WTC11 (cell line): Measurements from ENCODE around the gene KRTAP22-2. TPM values are rescaled to one million over a fixed set of nuclear protein-coding genes. Genes with fewer than 3 reads are reported as not detected.

ENCODE experiments used
- ATAC-seq: fragments of 200-7000 bp; cut with Tn5 transposase; 2 replicates; pipeline ENCODE4 v1.10.0; 2021; ENCODE audit warnings: mild to moderate bottlenecking, moderate library complexity
- CTCF ChIA-PET: fragments of 300-600 bp; sonication (Branson Sonifier 250); formaldehyde crosslinking; loops from one replicate; lab custom pipeline; 2021; ENCODE audit warnings: antibody characterized with exemption; lab: Charles Lee
- POLR2A ChIA-PET: fragments of 350-600 bp; sonication (Branson Sonifier 250); formaldehyde crosslinking; loops from one replicate; lab custom pipeline; 2021; ENCODE audit warnings: antibody characterized with exemption; lab: Charles Lee
- DNase-seq: peaks from one replicate; pipeline ENCODE4 v3.0.0; 2021; ENCODE audit warnings: low spot score
- H3K27ac Mint-ChIP-seq: 2 replicates; pipeline ENCODE4 v1.8.0; 2021; ENCODE audit warnings: mixed read lengths
- H3K27me3 Mint-ChIP-seq: 2 replicates; pipeline ENCODE4 v1.8.0; 2021; ENCODE audit warnings: low read depth, mild to moderate bottlenecking, moderate library complexity, mixed read lengths
- H3K36me3 Mint-ChIP-seq: 2 replicates; pipeline ENCODE4 v1.8.0; 2021; ENCODE audit warnings: mixed read lengths
- H3K4me1 Mint-ChIP-seq: 2 replicates; pipeline ENCODE4 v1.8.0; 2022; ENCODE audit warnings: mixed read lengths
- H3K4me3 Mint-ChIP-seq: 2 replicates; pipeline ENCODE4 v1.8.0; 2021; ENCODE audit warnings: mild to moderate bottlenecking, moderate library complexity, mixed read lengths
- H3K9me3 Mint-ChIP-seq: 2 replicates; pipeline ENCODE4 v1.8.0; 2021; ENCODE audit warnings: mixed read lengths
- AR ChIP-seq: fragments of 250-450 bp; sonication (Bioruptor Pico); IDR thresholded peaks from 2 replicates; pipeline ENCODE4 v1.9.0; 2021; ENCODE audit warnings: mild to moderate bottlenecking
- ARID4B ChIP-seq: sonication (generic); formaldehyde crosslinking; IDR thresholded peaks from 2 replicates; pipeline ENCODE4 v1.8.0; 2023; ENCODE audit warnings: missing genetic modification reagents, mild to moderate bottlenecking, borderline replicate concordance
- ESRRA ChIP-seq: sonication (generic); formaldehyde crosslinking; IDR thresholded peaks from 2 replicates; pipeline ENCODE4 v1.8.1; 2022; ENCODE audit warnings: mild to moderate bottlenecking, missing genetic modification reagents, borderline replicate concordance
- FOXK1 ChIP-seq: sonication (generic); formaldehyde crosslinking; IDR thresholded peaks from 2 replicates; pipeline ENCODE4 v1.8.0; 2022; ENCODE audit warnings: mild to moderate bottlenecking, moderate library complexity, missing genetic modification reagents
- GABPB1 ChIP-seq: sonication (generic); formaldehyde crosslinking; IDR thresholded peaks from 2 replicates; pipeline ENCODE4 v1.8.1; 2023; ENCODE audit warnings: mild to moderate bottlenecking, missing genetic modification reagents
- MLX ChIP-seq: sonication (generic); formaldehyde crosslinking; IDR thresholded peaks from 2 replicates; pipeline ENCODE4 v1.8.1; 2023; ENCODE audit warnings: mild to moderate bottlenecking, missing genetic modification reagents, moderate library complexity
- MXD4 ChIP-seq: fragments of 250-450 bp; sonication (Bioruptor Pico); IDR thresholded peaks from 2 replicates; pipeline ENCODE4 v1.8.0; 2021; ENCODE audit warnings: mild to moderate bottlenecking, moderate library complexity, borderline replicate concordance
- MYBL2 ChIP-seq: sonication (generic); formaldehyde crosslinking; IDR thresholded peaks from 2 replicates; pipeline ENCODE4 v1.8.1; 2023; ENCODE audit warnings: mild to moderate bottlenecking, moderate library complexity, missing genetic modification reagents
- NR2C2 ChIP-seq: sonication (generic); formaldehyde crosslinking; IDR thresholded peaks from 2 replicates; pipeline ENCODE4 v1.8.0; 2022; ENCODE audit warnings: mild to moderate bottlenecking, missing genetic modification reagents
- NR3C1 ChIP-seq: sonication (generic); formaldehyde crosslinking; conservative IDR thresholded peaks from 2 replicates; pipeline ENCODE4 v1.8.1; 2023; ENCODE audit warnings: low read depth, mild to moderate bottlenecking, missing genetic modification reagents
- SOX15 ChIP-seq: fragments of 250-450 bp; sonication (Bioruptor Pico); IDR thresholded peaks from 2 replicates; pipeline ENCODE4 v1.9.0; 2021; ENCODE audit warnings: mild to moderate bottlenecking
- TP53 ChIP-seq: sonication (generic); formaldehyde crosslinking; IDR thresholded peaks from 2 replicates; pipeline ENCODE4 v1.8.1; 2023; ENCODE audit warnings: mild to moderate bottlenecking, missing genetic modification reagents
- ZNF121 ChIP-seq: sonication (generic); formaldehyde crosslinking; IDR thresholded peaks from 2 replicates; pipeline ENCODE4 v1.8.0; 2023; ENCODE audit warnings: missing genetic modification reagents
- ZNF219 ChIP-seq: sonication (generic); formaldehyde crosslinking; IDR thresholded peaks from 2 replicates; pipeline ENCODE4 v1.8.0; 2023; ENCODE audit warnings: missing genetic modification reagents, mild to moderate bottlenecking, borderline replicate concordance
- ZNF317 ChIP-seq: sonication (generic); formaldehyde crosslinking; IDR thresholded peaks from 2 replicates; pipeline ENCODE4 v1.8.1; 2023; ENCODE audit warnings: low read depth, mild to moderate bottlenecking, moderate library complexity, missing genetic modification reagents, borderline replicate concordance
- ZNF423 ChIP-seq: fragments of 250-450 bp; sonication (Bioruptor Pico); IDR thresholded peaks from 2 replicates; pipeline ENCODE4 v2.1.2; 2022; ENCODE audit warnings: mild to moderate bottlenecking, moderate library complexity
- total RNA-seq: library from RNA; stranded (reverse); gene quantifications from 3 replicates; pipeline ENCODE4 v1.2.3, GENCODE V29; 2021
- TF ChIP-seq, protein P1 (sequence below): sonication (generic); formaldehyde crosslinking; IDR thresholded peaks from 2 replicates; pipeline ENCODE4 v1.8.0; 2022; ENCODE audit warnings: mild to moderate bottlenecking, missing genetic modification reagents
- TF ChIP-seq, protein P2 (sequence below): fragments of 250-450 bp; sonication (Bioruptor Pico); conservative IDR thresholded peaks from 2 replicates; pipeline ENCODE4 v1.9.0; 2021; ENCODE audit warnings: mild to moderate bottlenecking
- TF ChIP-seq, protein P3 (sequence below): fragments of 200-600 bp; IDR thresholded peaks from 2 replicates; pipeline ENCODE4 v1.8.0; 2022; ENCODE audit warnings: antibody characterized with exemption

Gene KRTAP22-2
- total RNA-seq, 1 experiment from 2014 or later, result not detected

DNA sequence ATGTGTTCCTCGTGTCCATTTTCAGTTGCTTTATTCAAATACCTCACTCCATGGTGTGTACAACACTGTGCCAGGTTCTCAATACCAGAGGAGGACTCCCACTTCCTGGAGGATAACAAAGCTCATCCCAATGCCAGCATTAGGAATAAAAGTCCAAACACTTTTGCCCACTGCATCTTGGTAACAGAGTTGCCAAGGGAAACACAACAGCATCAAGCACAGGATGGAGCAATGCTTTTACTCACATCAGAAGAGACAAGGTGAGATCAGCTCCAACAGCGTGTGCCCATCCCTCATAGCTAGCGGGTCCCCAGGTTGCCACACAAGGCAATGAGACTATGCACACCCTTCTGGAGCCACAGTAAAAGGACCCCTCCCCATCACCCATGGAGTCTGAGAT, 33.2 kb upstream of the KRTAP22-2 start (continued):
- TF ChIP-seq ZNF317 (CRISPR knock-in tag) (no peak), ZNF121 (CRISPR knock-in tag) (no peak), TP53 (CRISPR knock-in tag) (no peak), NR2C2 (no peak), MXD4 (CRISPR knock-in tag) (no peak)
- TF ChIP-seq, protein P1, sequence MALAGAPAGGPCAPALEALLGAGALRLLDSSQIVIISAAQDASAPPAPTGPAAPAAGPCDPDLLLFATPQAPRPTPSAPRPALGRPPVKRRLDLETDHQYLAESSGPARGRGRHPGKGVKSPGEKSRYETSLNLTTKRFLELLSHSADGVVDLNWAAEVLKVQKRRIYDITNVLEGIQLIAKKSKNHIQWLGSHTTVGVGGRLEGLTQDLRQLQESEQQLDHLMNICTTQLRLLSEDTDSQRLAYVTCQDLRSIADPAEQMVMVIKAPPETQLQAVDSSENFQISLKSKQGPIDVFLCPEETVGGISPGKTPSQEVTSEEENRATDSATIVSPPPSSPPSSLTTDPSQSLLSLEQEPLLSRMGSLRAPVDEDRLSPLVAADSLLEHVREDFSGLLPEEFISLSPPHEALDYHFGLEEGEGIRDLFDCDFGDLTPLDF (CRISPR knock-in tag), result no peak
- TF ChIP-seq, protein P2, sequence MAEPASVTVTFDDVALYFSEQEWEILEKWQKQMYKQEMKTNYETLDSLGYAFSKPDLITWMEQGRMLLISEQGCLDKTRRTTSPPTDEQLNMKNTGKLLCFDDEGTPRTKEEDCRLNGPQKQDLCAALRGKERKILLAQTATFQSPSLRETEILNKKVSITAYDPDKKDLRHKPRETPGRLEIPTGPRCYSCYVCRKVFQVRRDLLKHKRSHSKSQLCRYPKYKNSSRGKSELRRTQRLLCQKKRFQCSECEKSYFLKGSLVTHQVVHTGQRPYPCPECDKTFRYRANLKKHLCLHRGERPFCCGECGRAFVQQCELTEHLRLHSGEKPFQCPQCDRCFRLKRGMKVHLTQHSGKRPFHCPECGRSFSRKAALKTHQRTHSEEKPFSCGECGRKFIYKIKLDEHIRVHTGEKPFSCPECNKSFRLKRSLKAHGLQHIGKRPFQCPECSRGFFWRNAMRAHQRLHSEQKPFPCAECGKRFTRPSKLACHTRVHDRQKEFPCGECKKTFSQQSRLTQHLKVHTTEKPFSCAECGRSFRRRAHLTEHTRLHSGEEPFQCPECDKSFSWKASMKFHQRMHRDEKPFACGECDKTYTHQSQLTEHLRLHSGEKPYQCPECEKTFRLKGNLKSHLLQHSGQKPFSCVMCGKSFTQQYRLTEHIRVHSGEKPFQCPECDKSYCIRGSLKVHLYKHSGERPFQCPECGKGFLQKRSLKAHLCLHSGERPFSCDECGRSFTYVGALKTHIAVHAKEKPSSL (CRISPR knock-in tag), result no peak

DNA sequence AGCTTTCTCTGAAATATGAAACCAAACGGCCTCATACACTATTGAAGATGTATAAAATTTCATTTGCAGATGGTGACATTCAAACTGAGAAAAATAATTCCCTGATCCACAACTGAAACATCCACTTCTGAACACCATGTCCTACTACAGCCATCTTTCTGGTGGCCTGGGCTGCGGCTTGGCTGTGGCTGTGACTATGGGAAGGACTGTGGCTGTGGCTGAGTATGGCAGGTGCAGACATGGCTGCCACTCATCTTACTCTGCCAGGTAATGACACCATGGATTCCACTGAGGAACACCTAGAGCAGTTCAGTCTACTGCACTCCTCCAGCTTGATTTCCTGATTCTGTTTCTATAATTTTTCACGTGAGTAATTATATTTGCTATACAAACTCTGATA, 30.3 kb upstream of the KRTAP22-2 start, which contains the start of gene KRTAP20-4:
Gene KRTAP20-4 (plus strand): TSS at position 106 of the 400 bp plus-strand sequence.
- Mint-ChIP-seq H3K9me3 (peaks cover 14% of the 10 kb centered on the region), H3K27ac (no peak within 1 kb of the TSS), H3K36me3 (peaks cover 13% of the 10 kb centered on the region), H3K4me3 (no peak within 1 kb of the TSS)
- DNase-seq, result no peak
- TF ChIP-seq ESRRA, result no peak
- no peak for TF ChIP-seq GABPB1 (CRISPR knock-in tag)
- TF ChIP-seq, protein P3, sequence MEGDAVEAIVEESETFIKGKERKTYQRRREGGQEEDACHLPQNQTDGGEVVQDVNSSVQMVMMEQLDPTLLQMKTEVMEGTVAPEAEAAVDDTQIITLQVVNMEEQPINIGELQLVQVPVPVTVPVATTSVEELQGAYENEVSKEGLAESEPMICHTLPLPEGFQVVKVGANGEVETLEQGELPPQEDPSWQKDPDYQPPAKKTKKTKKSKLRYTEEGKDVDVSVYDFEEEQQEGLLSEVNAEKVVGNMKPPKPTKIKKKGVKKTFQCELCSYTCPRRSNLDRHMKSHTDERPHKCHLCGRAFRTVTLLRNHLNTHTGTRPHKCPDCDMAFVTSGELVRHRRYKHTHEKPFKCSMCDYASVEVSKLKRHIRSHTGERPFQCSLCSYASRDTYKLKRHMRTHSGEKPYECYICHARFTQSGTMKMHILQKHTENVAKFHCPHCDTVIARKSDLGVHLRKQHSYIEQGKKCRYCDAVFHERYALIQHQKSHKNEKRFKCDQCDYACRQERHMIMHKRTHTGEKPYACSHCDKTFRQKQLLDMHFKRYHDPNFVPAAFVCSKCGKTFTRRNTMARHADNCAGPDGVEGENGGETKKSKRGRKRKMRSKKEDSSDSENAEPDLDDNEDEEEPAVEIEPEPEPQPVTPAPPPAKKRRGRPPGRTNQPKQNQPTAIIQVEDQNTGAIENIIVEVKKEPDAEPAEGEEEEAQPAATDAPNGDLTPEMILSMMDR, result no peak
- no peak for TF ChIP-seq SOX15
- no peak for TF ChIP-seq ZNF423 (CRISPR knock-in tag)
- no peak for TF ChIP-seq MYBL2 (CRISPR knock-in tag)
- TF ChIP-seq FOXK1, result no peak
- TF ChIP-seq, protein P1 (CRISPR knock-in tag), result no peak
- TF ChIP-seq, all 79 proteins: peak for 0
- H3K4me1 Mint-ChIP-seq, result 0 out of 2 replicates have a peak, but pooled peaks cover 5% of the 10 kb centered on the region
- CTCF ChIA-PET, result no interaction called here
- H3K27me3 Mint-ChIP-seq, result no peaks in the 10 kb centered on the region
- POLR2A ChIA-PET, result no interaction called here
- ATAC-seq, result no peak

DNA sequence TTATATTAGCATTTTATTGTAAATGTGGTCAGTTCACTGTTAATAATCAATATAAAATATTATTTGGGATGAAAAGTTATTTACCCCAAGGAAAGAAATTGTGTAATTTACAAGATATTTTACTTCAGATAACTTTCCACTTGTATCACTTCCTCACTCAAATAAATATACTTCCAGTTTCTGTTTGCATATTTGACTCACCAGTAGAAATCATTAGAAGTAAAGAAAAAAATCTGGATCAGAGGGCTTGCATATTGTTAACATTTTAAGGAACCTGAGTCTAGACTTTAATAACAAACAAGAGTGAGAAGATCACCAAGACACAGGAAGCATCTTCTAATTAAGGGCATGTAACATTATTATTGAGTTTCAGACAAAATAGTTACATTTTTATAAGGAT, 29.9 kb upstream of the KRTAP22-2 start:
- Mint-ChIP-seq H3K9me3 (peaks cover 10% of the 10 kb centered on the region), H3K4me3 (no peak overlapping the region), H3K36me3 (peaks cover 9% of the 10 kb centered on the region), H3K27ac (no peak overlapping the region), H3K4me1 (0 out of 2 replicates have a peak, but pooled peaks cover under 1% of the 10 kb centered on the region), H3K27me3 (no peaks in the 10 kb centered on the region)
- ATAC-seq (no peak), DNase-seq (no peak)
- POLR2A ChIA-PET, result no interaction called here
- CTCF ChIA-PET, result no interaction called here
- TF ChIP-seq AR (CRISPR knock-in tag), result no peak
- no peak for TF ChIP-seq NR3C1 (CRISPR knock-in tag)
- no peak for TF ChIP-seq ZNF317 (CRISPR knock-in tag)
- TF ChIP-seq MLX (CRISPR knock-in tag), result no peak
- no peak for TF ChIP-seq TP53 (CRISPR knock-in tag)
- TF ChIP-seq ZNF219 (CRISPR knock-in tag), result no peak
- TF ChIP-seq ARID4B (CRISPR knock-in tag), result no peak
